Left forelimb (tissue), 1 donor: ENCODE data around the gene SDR39U1.
"Not testable (repeated sequence)": the region's sequence is repeated elsewhere in the genome, so short reads cannot be mapped to it uniquely, and the experiment has no call there.

ENCODE experiments used
- DNase-seq: peaks from one replicate; pipeline ENCODE4 v3.0.0-alpha.2; 2018; ENCODE audit warnings: low spot score

The SDR39U1 gene

GRCh38 chr14:24442240-24443052, at the start of gene SDR39U1:
Gene SDR39U1 (minus strand): TSS chr14:24442776. CDS start chr14:24442769, 7 bp downstream.
- DNase-seq, result peak; percentile 97

DNA sequence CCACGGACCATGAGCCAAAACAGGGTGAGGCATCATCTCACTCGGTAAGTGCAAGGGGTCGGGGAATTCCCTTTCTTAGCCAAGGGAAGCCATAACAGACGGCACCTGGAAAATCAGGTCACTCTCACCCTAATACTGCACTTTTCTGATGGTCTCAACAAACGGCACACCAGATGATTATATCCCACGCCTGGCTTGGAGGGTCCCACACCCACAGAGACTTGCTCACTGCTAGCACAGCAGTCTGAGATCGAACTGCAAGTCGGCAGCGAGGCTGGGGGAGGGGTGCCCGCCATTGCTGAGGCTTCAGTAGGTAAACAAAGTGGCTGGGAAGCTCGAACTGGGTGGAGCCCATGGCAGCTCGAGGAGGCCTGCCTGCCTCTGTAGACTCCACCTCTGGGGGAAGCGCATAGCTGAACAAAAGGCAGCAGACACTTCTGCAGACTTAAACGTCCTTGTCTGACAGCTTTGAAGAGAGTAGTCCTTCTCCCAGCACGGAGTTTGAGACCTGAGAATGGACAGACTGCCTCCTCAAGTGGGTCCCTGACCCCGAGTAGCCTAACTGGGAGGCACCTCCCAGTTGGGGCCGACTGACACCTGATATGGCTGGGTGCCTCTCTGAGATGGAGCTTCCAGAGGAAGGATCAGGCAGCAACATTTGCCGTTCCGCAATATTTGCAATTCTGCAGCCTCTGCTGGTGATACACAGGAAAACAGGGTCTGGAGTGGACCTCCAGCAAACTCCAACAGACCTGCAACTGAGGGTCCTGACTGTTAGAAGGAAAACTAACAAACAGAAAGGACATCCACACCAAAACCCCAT, 49.2 kb upstream of the SDR39U1 start:
- DNase-seq, result not testable (repeated sequence)

DNA sequence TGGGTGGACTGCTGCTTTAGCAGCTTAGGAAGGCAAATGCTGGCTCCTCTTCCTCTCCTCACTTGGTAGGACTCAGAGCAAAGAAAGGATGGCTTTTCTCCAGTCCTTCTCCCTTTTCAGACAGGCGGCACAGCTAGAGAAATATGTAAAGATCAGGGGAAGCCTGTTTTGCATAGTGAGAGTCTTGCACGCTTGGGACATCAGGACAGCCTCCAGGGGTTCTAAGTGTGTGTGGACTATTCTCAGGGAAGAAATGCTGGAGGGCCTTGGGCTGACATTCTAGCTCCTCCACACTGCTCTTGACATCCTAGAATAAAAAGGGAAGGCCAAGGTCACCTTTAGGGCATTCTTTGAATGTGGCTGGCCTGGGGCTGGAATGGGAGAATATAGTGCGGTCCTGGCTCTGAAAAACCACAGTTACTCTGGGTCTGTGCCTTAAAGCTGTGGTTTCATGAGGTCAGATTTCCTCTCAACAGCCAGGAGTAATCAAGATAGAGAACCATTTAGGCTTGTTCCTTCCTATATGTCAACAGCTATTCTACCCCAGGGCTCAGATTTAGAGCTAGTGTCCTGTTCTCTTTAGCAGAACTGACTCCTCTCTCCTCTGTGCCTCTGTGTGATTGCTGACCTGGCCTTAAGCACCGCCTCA, 41.2 kb upstream of the SDR39U1 start:
- DNase-seq, result no peak

GRCh38 chr14:24482699-24483303, 40.2 kb upstream of the SDR39U1 start:
- not testable (repeated sequence) for DNase-seq

GRCh38 chr14:24481622-24482324, 39.2 kb upstream of the SDR39U1 start:
- DNase-seq, result no peak

- not testable (repeated sequence) for DNase-seq
These were observed 37.4 kb upstream of the SDR39U1 start for GRCh38 chr14:24479999-24480398.

GRCh38 chr14:24475261-24475660, 32.7 kb upstream of the SDR39U1 start:
- no peak for DNase-seq

DNA sequence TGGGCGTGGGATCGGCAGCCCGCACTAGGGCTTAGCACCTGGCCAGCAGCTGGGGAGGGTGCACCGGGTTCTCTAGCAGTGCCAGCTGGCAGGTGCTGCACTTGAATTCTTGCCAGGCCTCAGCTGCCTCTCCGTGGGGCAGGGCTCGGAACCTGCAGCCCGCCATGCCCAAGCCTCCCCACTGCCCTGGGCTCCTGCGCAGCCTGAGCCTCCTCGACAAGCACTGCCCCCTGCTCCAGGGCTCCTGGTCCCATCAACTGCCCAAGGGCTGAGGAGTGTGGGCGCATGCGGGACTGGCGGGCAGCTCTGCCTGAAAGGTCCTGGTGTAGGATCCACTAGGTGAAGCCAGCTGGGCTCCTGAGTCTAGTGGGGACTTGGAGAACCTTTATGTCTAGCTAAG, 30.6 kb upstream of the SDR39U1 start:
- DNase-seq, result no peak

DNA sequence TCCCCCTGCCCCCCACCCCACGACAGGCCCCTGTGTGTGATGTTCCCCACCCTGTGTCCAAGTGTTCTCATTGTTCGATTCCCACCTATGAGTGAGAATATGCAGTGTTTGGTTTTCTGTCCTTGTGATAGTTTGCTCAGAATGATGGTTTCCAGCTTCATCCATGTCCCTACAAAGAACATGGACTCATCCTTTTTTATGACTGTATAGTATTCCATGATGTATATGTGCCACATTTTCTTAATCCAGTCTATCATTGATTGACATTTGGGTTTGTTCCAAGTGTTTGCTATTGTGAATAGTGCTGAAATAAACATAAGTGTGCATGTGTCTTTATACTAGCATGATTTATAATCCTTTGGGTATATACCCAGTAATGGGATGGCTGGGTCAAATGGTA, 27.9 kb upstream of the SDR39U1 start:
- not testable (repeated sequence) for DNase-seq

- DNase-seq, result no peak
These were observed 23.2 kb upstream of the SDR39U1 start for GRCh38 chr14:24465805-24466204.

- no peak for DNase-seq
These were observed 22.8 kb upstream of the SDR39U1 start for GRCh38 chr14:24465368-24465767.

DNA sequence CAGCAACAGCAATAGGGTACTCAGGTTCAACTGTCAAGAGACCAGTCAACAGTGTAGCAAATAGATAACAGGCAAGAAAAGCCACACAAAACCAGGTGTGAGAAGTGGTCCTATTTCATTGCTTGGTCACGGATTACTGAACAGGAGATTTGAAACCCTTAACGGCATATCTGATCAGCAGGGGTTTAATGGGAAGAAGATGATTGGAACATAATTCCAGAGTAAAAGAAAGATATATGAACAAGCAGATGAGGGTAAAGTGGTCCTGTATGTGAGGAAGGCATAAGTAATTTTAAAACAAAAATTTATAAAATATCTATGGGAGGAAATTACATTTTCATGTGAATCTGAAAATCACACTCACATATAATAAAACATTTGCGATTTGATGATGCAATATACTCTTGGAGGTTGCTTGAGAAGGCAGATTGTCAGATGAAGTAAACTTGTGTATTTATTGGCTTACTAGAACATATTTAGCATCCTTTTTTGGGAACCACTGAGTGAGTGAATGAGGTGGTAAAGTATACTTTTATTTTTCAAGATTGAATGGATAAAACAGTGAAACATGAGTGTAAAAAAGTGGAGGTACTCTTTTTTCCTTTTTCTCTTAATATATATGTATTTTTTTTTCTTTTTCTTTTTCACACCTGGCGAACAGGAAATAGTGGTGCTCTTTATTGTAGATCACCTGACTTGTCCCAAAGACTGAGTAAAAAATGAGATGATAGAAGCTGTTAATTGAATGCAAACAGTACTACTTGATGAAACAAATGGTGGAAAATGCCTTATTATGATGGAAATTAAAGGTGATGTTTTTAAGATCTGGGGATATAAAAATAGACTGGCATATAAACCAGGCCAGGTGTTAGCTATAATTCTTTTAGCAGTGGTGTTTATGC, 21.6 kb upstream of the SDR39U1 start:
- DNase-seq, result no peak

DNA sequence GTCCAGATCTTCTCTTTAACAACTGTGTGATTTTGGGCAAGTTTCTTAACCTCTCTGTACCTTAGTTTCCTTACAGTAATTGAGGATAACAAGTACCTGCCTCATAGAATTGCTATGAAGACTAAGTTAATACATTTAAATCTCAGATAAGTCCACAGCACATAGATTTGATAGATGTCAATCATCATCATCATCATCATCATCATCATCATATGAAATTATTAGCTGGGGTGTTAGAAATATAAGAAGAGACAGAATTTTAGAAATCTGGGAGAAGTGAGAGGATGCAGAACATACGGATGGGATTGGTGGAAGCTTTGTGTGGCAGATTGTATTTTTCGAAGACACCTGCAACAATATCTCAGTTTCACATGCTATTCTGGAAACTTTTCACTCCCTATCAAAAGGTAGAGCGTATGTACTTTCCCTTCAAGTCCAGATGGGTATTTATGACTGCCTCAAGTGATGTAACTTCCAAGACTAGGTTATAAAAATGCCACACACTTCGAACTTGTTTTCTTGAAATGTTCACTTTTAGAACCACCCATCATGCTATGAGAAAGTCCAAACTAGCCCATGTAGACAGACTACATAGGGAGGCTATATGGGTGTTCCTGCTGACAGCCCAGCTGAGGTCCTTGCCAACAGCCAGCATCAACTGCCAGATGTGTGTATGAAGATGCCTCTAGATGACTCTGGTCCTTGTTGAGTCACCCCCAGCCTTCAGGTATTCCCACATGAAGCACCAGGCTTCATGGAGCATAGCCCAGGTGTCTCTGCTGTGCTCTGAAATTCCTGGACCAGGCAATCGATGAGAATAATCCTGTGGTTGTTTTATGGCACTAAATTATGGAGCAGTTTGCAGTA, 20.7 kb upstream of the SDR39U1 start:
- no peak for DNase-seq

DNA sequence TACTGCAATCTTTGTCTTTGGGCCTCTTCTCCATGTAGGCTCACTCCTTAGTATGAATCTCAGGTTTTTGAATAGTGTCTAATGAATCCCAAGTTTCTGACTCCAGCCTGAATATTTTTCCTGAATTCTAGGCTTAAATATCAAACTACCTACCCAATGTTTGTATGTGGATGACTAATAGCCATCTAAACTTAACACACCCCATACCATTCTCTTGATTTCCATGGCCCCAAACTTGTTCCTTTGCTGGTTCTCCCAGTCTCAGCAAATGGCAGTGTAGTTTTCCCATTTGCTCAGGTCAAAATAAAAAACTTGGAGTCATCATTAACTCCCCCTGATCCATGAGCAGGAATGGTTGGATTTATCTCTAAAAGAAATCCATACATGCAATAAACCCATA, 18.8 kb upstream of the SDR39U1 start:
- DNase-seq, result no peak

DNA sequence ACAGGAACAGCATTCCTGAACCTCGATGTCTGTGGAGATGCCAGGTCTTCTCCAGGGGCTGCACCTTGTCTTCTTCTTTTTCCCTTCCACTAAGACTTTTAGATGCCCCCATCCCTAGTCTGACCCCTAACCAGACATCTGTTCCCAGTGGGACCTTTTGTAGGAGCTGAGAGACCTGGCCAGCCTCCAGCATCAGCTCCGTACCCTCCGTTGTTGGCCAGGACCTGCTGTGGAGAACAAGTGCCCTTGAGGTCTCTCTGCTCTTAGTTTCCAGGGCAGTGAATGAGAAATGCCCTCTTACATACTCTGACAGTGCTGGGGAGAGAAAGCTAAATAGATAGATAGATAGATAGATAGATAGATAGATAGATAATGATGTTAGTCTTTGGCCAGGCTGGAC, 16.8 kb upstream of the SDR39U1 start:
- no peak for DNase-seq

GRCh38 chr14:24458736-24459135, 16.2 kb upstream of the SDR39U1 start:
- no peak for DNase-seq

GRCh38 chr14:24456980-24457379, 14.4 kb upstream of the SDR39U1 start:
- no peak for DNase-seq

DNA sequence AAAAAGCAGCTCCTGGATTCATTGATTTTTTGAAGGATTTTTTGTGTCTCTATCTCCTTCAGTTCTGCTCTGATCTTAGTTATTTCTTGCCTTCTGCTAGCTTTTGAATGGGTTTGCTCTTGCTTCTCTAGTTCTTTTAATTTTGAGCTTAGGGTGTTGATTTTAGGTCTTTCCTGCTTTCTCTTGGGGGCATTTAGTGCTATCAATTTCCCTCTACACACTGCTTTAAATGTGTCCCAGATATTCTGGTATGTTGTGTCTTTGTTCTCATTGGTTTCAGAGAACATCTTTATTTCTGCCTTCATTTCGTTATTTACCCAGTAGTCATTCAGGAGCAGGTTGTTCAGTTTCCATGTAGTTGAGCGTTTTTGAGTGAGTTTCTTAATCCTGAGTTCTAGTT, 8.3 kb upstream of the SDR39U1 start:
- not testable (repeated sequence) for DNase-seq

DNA sequence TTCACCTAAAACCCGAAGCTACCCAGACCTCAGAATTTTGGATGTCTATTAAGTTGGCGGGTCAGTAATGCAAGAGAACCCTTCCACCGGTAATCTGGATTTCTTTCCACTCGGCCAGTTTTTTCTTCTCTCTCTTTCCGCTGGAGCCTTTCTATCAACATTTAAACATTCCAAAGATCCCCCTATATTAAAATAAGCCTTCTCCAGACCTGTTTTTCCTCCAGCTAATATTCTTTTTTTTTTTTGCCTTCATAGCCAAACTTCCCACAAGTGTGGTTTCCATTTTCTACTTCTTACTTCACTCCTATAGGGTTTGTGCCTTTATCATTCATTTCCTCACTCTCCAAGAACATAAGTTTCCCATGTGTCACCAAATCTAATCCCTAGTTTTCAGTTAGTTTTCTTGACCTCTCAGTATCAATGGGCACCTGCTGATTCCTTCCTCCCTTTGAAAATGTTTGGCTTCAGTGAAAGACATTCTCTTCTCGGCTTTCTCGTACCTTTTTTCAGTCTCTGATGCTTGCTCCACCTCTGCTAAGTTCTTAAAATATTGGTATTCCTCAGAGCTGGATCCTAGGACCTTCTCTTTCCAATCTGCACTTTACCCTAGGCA, 583 bp upstream of the SDR39U1 start:
- no peak for DNase-seq
